GM20000 (cell line): ENCODE results near the gene WFDC9.
"Not testable (repeated sequence)": the region's sequence is repeated elsewhere in the genome, so short reads cannot be mapped to it uniquely, and the experiment has no call there.

Experiments
- DNase-seq: peaks from one replicate; pipeline ENCODE4 v3.0.0; 2012; ENCODE audit warnings: low spot score
- TF ChIP-seq, protein P1 (sequence below): IDR thresholded peaks from 2 replicates; pipeline ENCODE4 v1.5.1; 2012; ENCODE audit warnings: mild to moderate bottlenecking, control low read depth; ENCODE audit errors: extremely low read depth, missing control alignments

The WFDC9 gene

GRCh38 chr20:45631184-45631583 lies at the start of gene WFDC9:
Gene WFDC9 (minus strand): TSS chr20:45631284. CDS start chr20:45610181, 21,103 bp downstream.
- DNase-seq: no peak
- TF ChIP-seq, protein P1, sequence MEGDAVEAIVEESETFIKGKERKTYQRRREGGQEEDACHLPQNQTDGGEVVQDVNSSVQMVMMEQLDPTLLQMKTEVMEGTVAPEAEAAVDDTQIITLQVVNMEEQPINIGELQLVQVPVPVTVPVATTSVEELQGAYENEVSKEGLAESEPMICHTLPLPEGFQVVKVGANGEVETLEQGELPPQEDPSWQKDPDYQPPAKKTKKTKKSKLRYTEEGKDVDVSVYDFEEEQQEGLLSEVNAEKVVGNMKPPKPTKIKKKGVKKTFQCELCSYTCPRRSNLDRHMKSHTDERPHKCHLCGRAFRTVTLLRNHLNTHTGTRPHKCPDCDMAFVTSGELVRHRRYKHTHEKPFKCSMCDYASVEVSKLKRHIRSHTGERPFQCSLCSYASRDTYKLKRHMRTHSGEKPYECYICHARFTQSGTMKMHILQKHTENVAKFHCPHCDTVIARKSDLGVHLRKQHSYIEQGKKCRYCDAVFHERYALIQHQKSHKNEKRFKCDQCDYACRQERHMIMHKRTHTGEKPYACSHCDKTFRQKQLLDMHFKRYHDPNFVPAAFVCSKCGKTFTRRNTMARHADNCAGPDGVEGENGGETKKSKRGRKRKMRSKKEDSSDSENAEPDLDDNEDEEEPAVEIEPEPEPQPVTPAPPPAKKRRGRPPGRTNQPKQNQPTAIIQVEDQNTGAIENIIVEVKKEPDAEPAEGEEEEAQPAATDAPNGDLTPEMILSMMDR: no peak

GRCh38 chr20:45679650-45680049 lies 48.6 kb upstream of the WFDC9 start:
- DNase-seq: no peak
- TF ChIP-seq, protein P1: no peak

DNA sequence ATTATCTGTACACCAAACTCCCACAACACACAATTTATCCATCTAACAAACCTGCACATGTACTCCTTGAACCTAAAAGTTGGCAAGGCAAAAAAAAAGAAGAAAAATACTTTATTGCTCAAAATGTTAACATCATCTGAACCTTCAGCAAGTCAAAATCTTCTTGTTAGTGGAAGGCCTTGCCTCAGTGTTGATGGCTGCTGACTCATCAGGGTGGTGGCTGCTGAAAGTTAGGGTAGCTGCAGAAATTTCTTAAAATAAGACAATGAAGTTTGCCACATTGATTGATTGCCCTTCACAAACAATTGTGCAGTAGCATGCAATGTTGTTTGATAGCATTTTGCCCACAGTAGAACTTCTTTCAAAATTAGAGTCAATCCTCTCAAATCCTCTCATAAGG lies 41.7 kb upstream of the WFDC9 start:
- TF ChIP-seq, protein P1: no peak
- DNase-seq: no peak

GRCh38 chr20:45670139-45670538 lies 39.1 kb upstream of the WFDC9 start, which contains the start of gene WFDC11:
Gene WFDC11 (minus strand): TSS chr20:45670239. CDS start chr20:45650600, 19,639 bp downstream.
- DNase-seq: no peak
- TF ChIP-seq, protein P1: no peak

DNA sequence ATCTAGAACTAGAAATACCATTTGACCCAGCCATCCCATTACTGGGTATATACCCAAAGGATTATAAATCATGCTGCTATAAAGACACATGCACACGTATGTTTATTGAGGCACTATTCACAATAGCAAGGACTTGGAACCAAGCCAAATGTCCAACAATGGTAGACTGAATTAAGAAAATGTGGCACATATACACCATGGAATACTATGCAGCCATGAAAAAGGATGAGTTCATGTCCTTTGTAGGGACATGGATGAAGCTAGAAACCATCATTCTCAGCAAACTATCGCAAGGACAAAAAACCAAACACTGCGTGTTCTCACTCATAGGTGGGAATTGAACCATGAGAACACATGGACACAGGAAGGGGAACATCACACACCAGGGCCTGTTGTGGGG lies 26.0 kb upstream of the WFDC9 start:
- DNase-seq: not testable (repeated sequence)

DNA sequence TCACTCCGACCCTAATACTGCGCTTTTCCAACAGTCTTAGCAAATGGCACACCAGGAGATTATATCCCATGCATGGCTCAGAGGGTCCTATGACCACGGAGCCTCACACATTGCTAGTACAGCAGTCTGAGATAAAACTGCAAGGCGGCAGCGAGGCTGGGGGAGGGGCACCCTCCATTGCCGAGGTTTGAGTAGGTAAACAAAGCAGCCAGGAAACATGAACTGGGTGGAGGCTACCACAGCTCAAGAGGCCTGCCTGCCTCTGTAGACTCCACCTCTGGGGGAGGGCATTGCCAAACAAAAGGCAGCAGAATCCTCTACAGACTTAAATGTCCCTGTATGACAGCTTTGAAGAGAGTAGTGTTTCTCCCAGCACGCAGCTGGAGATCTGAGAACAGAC lies 20.6 kb upstream of the WFDC9 start:
- not testable (repeated sequence) for DNase-seq

- TF ChIP-seq, protein P1: no peak
- DNase-seq: no peak
Observed at GRCh38 chr20:45649312-45649863, 18.3 kb upstream of the WFDC9 start.

- no peak for DNase-seq
- TF ChIP-seq, protein P1: no peak
Observed at GRCh38 chr20:45647441-45648050, 16.5 kb upstream of the WFDC9 start.
